Measurements from ENCODE around the gene RMC1. TPM values are rescaled to one million over a fixed set of nuclear protein-coding genes. Genes with fewer than 3 reads are reported as not detected.
A peak's percentile ranks its signal among the peaks of the same experiment; 100 is the strongest.

Gene RMC1
- total and polyA plus RNA-seq, 2 of the 13 experiments (the other 11 are each of a cell fraction or from before 2014, with no cell fraction given) = 9.4 to 19.5 TPM

- intact Hi-C loops (cut with micrococcal nuclease; ENCODE audit: unreplicated experiment) (no loop called here), in situ Hi-C loops (cut with HindIII; ENCODE audit: extremely low pct_ligation_motif_present, low pct_unique_long_range_greater_than_20kb) (no loop called here)
- no peak overlapping the region for H3K27ac ChIP-seq (ENCODE audit: extremely low read length, insufficient read depth, low read length)
- no TSS peak for BruUV-seq (replicated peaks)
- no peak for DNase-seq (ENCODE audit: low spot score)
- H3K4me1 ChIP-seq (ENCODE audit: insufficient read depth, low read length) = peaks cover 73% of the 10 kb centered on the region
- ATAC-seq = no peak
- TF ChIP-seq GMEB1 (CRISPR knock-in tag; IDR thresholded peaks at IDR 0.05; ENCODE audit: borderline replicate concordance) = no peak
- TF ChIP-seq ATRX (CRISPR knock-in tag; IDR thresholded peaks at IDR 0.05; ENCODE audit: borderline replicate concordance) = no peak
- no peak for FAIRE-seq
- ChIA-PET POLR2A (no interaction called here), CTCF (ENCODE audit: low intra/inter-chr PET ratio, low total read pairs) (no interaction called here)
- H3K4me3 ChIP-seq (replicated peaks in 1 of 3; ENCODE audit: insufficient read depth in 1 of 3, low read depth in 2 of 3, low read length in 3 of 3) = no peak overlapping the region
- H3K4me2 ChIP-seq (ENCODE audit: low read depth, low read length) = no peak overlapping the region
- H3K9me3 ChIP-seq (ENCODE audit: low read length) = no peaks in the 10 kb centered on the region
- no peak overlapping the region for H2AFZ ChIP-seq (ENCODE audit: low read length)
- no peak overlapping the region for H3K9ac ChIP-seq (ENCODE audit: insufficient read depth, low read depth, low read length)
- peaks cover 16% of the 10 kb centered on the region for H3K79me2 ChIP-seq (ENCODE audit: insufficient read depth, low read length)
- H4K20me1 ChIP-seq (ENCODE audit: insufficient read depth, low read length) = no peaks in the 10 kb centered on the region
- H3K27me3 ChIP-seq (ENCODE audit: control insufficient read depth in 1 of 2, insufficient read depth in 2 of 2, low read length in 2 of 2) = no peaks in the 10 kb centered on the region
- H3K36me3 ChIP-seq (replicated peaks in 1 of 2; ENCODE audit: control insufficient read depth in 1 of 2, insufficient read depth in 2 of 2, low read length in 2 of 2) = peaks cover 30 to 87% of the 10 kb centered on the region in 2 experiments
Observed at GRCh38 chr18:23550898-23551297, 47.6 kb downstream of the RMC1 start.

GRCh38 chr18:23551978-23552377, 48.7 kb downstream of the RMC1 start:
- Histone ChIP-seq H3K4me3 (replicated peaks in 1 of 3; ENCODE audit: insufficient read depth in 1 of 3, low read depth in 2 of 3, low read length in 3 of 3) (no peak overlapping the region), H3K9me3 (ENCODE audit: low read length) (no peaks in the 10 kb centered on the region), H3K27me3 (ENCODE audit: control insufficient read depth in 1 of 2, insufficient read depth in 2 of 2, low read length in 2 of 2) (no peaks in the 10 kb centered on the region), H3K4me2 (ENCODE audit: low read depth, low read length) (no peak overlapping the region), H3K27ac (ENCODE audit: extremely low read length, insufficient read depth, low read length) (no peak overlapping the region), H3K36me3 (replicated peaks in 1 of 2; ENCODE audit: control insufficient read depth in 1 of 2, insufficient read depth in 2 of 2, low read length in 2 of 2) (peaks cover 33 to 78% of the 10 kb centered on the region in 2 experiments), H2AFZ (ENCODE audit: low read length) (no peak overlapping the region), H4K20me1 (ENCODE audit: insufficient read depth, low read length) (no peaks in the 10 kb centered on the region), H3K9ac (ENCODE audit: insufficient read depth, low read depth, low read length) (no peak overlapping the region), H3K4me1 (ENCODE audit: insufficient read depth, low read length) (peaks cover 73% of the 10 kb centered on the region), H3K79me2 (ENCODE audit: insufficient read depth, low read length) (peaks cover 16% of the 10 kb centered on the region)
- 62% methylated on average over 3 of the region's 3 CpGs for WGBS (ENCODE audit: low lambda C conversion rate)
- no peak for ATAC-seq
- FAIRE-seq = no peak
- ChIA-PET POLR2A (no interaction called here), CTCF (ENCODE audit: low intra/inter-chr PET ratio, low total read pairs) (no interaction called here)
- intact Hi-C loops (cut with micrococcal nuclease; ENCODE audit: unreplicated experiment) (no loop called here), in situ Hi-C loops (cut with HindIII; ENCODE audit: extremely low pct_ligation_motif_present, low pct_unique_long_range_greater_than_20kb) (no loop called here)
- no peak for DNase-seq (ENCODE audit: low spot score)
- TF ChIP-seq RBM22 (optimal IDR thresholded peaks at IDR 0.05; ENCODE audit: low read length) = peak; percentile 36
- no peak for TF ChIP-seq BHLHE40 (IDR thresholded peaks at IDR 0.05; ENCODE audit: low read length)
- TF ChIP-seq ZNF121 (CRISPR knock-in tag; IDR thresholded peaks at IDR 0.05) = peak; percentile 74
- BruUV-seq (replicated peaks) = no TSS peak

All from HepG2 (cell line).